ENCODE data around the gene NRP1. TPM values are rescaled to one million over a fixed set of nuclear protein-coding genes. Genes with fewer than 3 reads are reported as not detected.

NRP1 gene
- total RNA-seq, 4 donors from 2014 or later, result 20.4 to 29.0 (median 22.1) TPM

DNA sequence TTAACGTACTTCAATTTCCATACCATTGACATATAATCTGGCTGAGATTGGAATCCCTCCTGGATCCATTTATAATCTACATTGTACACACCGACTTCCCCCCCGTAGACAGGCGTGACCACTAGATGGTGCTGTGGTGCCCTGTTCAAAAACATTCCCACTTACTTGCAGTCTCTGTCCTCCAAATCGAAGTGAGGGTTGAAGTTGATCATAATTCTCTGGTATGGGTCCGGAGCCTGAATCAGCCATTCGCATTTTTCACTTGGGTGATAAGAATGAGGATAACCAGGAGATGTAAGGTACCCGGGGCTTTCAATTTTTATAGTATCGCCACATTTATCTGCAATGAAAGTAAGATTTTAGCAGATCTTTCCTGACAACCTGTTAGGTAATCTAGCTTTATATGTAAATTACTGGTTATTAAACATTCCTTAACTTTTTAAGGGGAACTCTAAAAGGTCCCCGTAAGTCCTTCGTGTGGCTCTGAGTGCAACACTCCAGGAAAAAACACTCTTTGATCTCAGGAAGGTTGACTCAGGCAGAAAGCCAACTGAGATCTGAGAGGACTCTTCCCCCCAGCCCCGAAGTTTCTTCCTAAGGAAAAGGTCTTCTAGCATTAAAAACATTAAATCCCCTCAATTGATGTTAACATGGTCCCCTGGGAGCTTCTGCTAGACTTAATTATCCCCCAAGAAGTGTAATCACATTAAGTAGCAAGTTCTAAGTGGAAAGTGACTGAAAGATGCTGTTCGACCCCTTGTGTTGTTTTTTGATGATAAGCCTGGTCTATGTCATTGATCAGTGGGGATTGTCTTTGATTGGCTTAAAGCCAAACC, 3.7 kb downstream of the NRP1 start:
- intact Hi-C loops (cut with DNase I; ENCODE audit: low total_unique reads), result loop anchor here (5.0 to 10.0 kb wide), 3 partner anchors 132 to 477 kb away; partner anchors contain the start of gene ITGB1
- in situ Hi-C loops (cut with MboI; ENCODE audit: low sequenced_read_pairs in 4 of 4), result loop anchor here in 1 of 4 donors (10.0 kb wide), 1 partner anchor 136 kb away; no protein-coding TSS in a partner anchor
- peak overlapping the region; percentile 87 to 94 (median 93) for H3K27ac ChIP-seq
- no peaks in the 10 kb centered on the region for H3K27me3 ChIP-seq
- peak; percentile 70 to 75 for DNase-seq
- H3K9me3 ChIP-seq, result no peaks in the 10 kb centered on the region
- peak; percentile 28 to 34 for ATAC-seq
- H3K4me1 ChIP-seq, result peaks cover 66 to 67% of the 10 kb centered on the region in 2 donors
- peak overlapping the region; percentile 82 to 98 (median 91) for H3K4me3 ChIP-seq
- H3K36me3 ChIP-seq, result no peaks in the 10 kb centered on the region
- TF ChIP-seq POLR2A (IDR thresholded peaks at IDR 0.05), result no peak
- TF ChIP-seq, protein P1, sequence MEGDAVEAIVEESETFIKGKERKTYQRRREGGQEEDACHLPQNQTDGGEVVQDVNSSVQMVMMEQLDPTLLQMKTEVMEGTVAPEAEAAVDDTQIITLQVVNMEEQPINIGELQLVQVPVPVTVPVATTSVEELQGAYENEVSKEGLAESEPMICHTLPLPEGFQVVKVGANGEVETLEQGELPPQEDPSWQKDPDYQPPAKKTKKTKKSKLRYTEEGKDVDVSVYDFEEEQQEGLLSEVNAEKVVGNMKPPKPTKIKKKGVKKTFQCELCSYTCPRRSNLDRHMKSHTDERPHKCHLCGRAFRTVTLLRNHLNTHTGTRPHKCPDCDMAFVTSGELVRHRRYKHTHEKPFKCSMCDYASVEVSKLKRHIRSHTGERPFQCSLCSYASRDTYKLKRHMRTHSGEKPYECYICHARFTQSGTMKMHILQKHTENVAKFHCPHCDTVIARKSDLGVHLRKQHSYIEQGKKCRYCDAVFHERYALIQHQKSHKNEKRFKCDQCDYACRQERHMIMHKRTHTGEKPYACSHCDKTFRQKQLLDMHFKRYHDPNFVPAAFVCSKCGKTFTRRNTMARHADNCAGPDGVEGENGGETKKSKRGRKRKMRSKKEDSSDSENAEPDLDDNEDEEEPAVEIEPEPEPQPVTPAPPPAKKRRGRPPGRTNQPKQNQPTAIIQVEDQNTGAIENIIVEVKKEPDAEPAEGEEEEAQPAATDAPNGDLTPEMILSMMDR (IDR thresholded peaks at IDR 0.05 in 4 of 5, conservative IDR thresholded peaks at IDR 0.05 in 1 of 5), result peak; percentile 76 to 92 (median 82)

DNA sequence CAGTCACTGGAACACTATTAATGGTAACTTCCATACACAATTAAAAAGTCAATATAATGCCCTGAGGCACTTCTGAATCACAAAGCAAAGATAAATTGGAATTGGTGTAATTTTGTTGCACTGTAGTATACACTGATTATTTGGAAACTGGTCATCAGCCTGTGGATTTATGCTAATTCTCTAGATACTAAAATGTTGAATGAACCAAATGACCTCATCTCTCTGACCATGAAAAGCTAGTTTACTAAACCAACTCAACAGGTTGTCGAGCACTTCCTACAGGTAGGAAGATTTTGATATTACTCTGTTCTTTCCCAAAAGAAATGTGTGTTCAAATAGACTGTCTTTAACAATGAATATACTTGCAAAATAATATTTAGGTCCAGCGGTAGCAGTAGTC, 5.3 kb downstream of the NRP1 start:
- Histone ChIP-seq H3K4me1 (peaks cover 71 to 80% of the 10 kb centered on the region in 2 donors), H3K36me3 (no peaks in the 10 kb centered on the region), H3K27ac (peak overlapping the region; percentile 22 to 94 (median 93)), H3K9me3 (no peaks in the 10 kb centered on the region), H3K27me3 (no peaks in the 10 kb centered on the region), H3K4me3 (peak overlapping the region in 1 of 4 donors; percentile 86)
- in situ Hi-C loops (cut with MboI; ENCODE audit: low sequenced_read_pairs in 4 of 4), result loop anchor here in 2 of 4 donors (10.0 kb wide), 2 partner anchors 1306 to 1316 kb away; no protein-coding TSS in a partner anchor
- no peak for DNase-seq
- no peak for ATAC-seq
- no peak for TF ChIP-seq POLR2A (IDR thresholded peaks at IDR 0.05)
- TF ChIP-seq, protein P1 (IDR thresholded peaks at IDR 0.05 in 4 of 5, conservative IDR thresholded peaks at IDR 0.05 in 1 of 5), result no peak
- intact Hi-C loops (cut with DNase I; ENCODE audit: low total_unique reads), result no loop called here

DNA sequence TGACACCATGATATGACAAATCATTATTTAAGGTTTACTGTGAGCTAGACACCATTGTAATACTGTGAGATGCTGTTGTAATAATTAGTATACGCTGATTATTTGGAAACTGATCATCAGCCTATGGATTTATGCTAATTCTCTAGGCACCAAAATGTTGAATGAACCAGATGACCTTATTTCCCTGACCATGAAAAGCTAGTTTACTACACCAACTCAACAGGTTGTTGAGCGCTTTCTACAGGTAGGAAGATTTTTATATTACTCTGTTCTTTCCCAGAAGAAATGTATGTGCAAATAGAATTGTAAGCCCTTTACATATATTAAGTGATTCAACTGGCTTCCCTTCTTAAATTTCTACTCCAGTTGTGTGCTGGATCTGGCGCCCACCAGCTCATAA, 6.2 kb downstream of the NRP1 start:
- Histone ChIP-seq H3K4me1 (peaks cover 79 to 83% of the 10 kb centered on the region in 2 donors), H3K27me3 (no peaks in the 10 kb centered on the region), H3K36me3 (no peaks in the 10 kb centered on the region), H3K4me3 (no peak overlapping the region), H3K9me3 (no peaks in the 10 kb centered on the region), H3K27ac (peak overlapping the region; percentile 68 to 94 (median 93))
- no peak for ATAC-seq
- in situ Hi-C loops (cut with MboI; ENCODE audit: low sequenced_read_pairs in 4 of 4) (loop anchor here in 2 of 4 donors (10.0 kb wide), 2 partner anchors 1307 to 1317 kb away; no protein-coding TSS in a partner anchor), intact Hi-C loops (cut with DNase I; ENCODE audit: low total_unique reads) (no loop called here)
- no peak for DNase-seq
- TF ChIP-seq, protein P1 (IDR thresholded peaks at IDR 0.05 in 4 of 5, conservative IDR thresholded peaks at IDR 0.05 in 1 of 5), result no peak
- TF ChIP-seq POLR2A (IDR thresholded peaks at IDR 0.05), result no peak

DNA sequence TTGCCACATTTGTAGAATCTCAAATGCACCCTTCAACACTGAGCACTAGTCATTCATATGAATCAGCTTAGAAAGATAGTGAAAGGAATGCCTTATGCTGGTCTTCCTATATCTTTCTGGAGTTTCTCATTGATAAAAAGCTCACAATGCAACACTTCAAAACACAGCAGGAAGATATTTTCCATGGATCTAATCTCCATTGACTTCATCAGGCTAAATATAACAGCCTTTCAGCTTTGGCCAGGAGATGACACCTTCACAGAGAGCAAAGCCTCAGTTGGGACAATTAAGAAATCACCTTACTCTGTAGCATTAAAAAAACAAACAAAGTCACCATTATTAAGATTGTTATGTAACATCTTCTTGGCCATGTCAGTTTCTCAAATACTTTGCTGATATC, 6.7 kb downstream of the NRP1 start:
- H3K4me3 ChIP-seq, result no peak overlapping the region
- H3K36me3 ChIP-seq, result no peaks in the 10 kb centered on the region
- H3K27ac ChIP-seq, result peak overlapping the region; percentile 68 to 94 (median 93)
- no peaks in the 10 kb centered on the region for H3K9me3 ChIP-seq
- peaks cover 78 to 81% of the 10 kb centered on the region in 2 donors for H3K4me1 ChIP-seq
- no peak for TF ChIP-seq POLR2A (IDR thresholded peaks at IDR 0.05)
- TF ChIP-seq, protein P1 (IDR thresholded peaks at IDR 0.05 in 4 of 5, conservative IDR thresholded peaks at IDR 0.05 in 1 of 5), result peak in 3 of 5 experiments; percentile 14 to 53 (median 39)
- intact Hi-C loops (cut with DNase I; ENCODE audit: low total_unique reads), result no loop called here
- DNase-seq, result no peak
- no peaks in the 10 kb centered on the region for H3K27me3 ChIP-seq
- ATAC-seq, result peak; percentile 52 to 56
- in situ Hi-C loops (cut with MboI; ENCODE audit: low sequenced_read_pairs in 4 of 4), result loop anchor here in 2 of 4 donors (10.0 kb wide), 2 partner anchors 1307 to 1317 kb away; no protein-coding TSS in a partner anchor
